ENCODE results near the gene PSD.

GRCh38 chr10:102354451-102354850, 64.1 kb downstream of the PSD start:
- no peak for TF ChIP-seq CTCF (IDR thresholded peaks at IDR 0.05)
- TF ChIP-seq TCF7L2 (IDR thresholded peaks at IDR 0.05; ENCODE audit: low read depth, low read length), result no peak

Measured in Panc1 (cell line).